Effector CD8-positive, alpha-beta T cell (primary cell): Measurements from ENCODE around the gene TRMT61A.
A peak's percentile ranks its signal among the peaks of the same experiment; 100 is the strongest.

Experiments used
- DNase-seq: peaks from one replicate; lab custom pipeline; 2025; lab: John Stamatoyannopoulos, UW

TRMT61A gene

GRCh38 chr14:103563226-103563620 lies 34.2 kb downstream of the TRMT61A start:
- peak; percentile 33 for DNase-seq

- no peak for DNase-seq
Observed at GRCh38 chr14:103563844-103564505, 35.0 kb downstream of the TRMT61A start.

DNA sequence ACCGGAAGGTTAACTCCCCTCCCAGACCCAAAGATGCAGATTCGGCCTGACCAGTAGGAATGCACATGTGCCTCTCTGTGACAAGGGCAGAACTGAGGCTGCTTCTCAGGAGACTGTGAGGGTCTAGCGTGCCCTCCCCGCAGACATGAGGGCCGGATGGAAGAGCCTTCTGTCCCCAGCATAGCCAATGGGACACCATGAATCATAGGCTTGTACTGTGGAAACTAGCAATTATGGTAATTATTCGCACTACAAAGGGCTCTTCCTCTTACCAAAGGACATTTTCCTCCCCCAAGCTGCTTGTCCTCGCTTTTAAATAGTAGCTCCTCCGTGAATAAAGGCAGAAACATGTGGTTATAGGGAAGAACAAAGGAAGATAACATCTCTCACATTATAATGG lies 40.0 kb downstream of the TRMT61A start:
- DNase-seq, result no peak

DNA sequence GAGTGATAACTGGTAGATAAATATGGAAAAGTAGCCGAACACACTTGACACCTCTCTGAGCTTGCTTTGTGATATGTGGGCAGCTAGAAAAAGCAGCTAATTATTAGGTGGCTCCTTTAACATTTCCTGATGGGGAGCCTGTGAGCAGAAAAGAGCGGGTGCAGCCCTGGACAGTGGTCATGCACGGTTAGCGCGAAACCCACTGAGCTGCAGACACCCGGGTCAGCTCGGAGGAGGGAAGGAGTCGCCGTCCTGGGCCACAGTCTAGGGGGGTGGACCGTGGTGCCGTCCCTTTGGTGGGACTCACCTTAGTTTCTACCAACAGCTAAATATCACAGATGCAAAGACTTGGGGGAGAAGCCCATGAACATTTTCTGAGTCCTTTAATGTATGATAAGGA lies 40.4 kb downstream of the TRMT61A start:
- DNase-seq, result no peak

DNA sequence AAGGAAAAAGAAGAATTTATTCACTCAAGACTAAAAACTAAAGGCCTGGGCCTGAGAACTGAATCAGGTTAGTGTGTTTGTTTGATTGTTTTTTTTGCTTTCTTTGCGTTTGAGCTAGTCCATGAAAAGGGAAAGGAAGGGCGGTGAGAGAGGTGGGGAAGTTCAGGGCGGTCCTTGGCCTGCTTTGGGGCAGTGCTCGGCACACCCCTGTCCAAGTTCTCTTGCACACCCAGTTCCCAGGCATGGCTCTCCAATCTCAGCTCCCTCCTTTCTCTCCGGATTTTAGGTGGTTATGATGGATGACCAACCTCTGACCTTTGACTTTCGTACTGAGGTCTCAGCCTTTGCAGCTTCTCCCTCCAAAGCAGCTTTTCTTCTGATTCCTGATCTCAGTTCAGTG lies 45.1 kb downstream of the TRMT61A start:
- DNase-seq, result no peak

- no peak for DNase-seq
Observed at GRCh38 chr14:103574707-103575285, 45.8 kb downstream of the TRMT61A start.

GRCh38 chr14:103576371-103577024 lies 47.5 kb downstream of the TRMT61A start:
- no peak for DNase-seq

DNA sequence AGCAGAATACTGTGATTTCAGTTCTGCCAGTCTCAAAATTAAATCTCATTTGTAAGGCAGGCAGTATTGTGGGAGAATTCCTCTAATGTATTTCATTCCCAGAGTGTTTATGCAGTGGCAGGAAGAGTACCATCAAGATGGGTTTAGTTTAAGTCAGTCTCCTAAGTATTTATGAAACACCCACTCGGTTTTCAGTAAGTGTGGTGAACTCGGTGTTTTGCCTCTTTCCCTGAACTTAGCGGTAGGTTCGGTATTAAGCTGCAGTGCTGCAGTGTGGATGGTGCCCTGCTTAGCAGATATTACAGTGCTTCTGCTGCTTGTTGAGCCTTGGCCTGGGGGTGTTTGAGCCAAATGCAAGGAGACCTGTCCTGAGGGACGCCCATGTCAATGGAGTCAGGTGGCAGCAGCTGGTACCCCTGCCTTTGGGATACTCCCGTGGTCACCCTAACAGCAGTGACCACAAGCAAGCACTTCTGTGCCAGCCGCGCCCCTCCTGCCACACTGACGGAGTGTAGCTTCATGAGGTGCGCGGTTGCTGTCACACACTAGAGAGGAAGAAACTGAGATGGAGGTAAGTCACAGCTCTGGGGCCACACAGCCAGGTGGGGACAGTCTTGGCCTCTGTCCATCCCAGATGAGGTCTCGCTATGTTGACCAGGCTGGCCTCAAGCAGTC lies 49.5 kb downstream of the TRMT61A start:
- no peak for DNase-seq

DNA sequence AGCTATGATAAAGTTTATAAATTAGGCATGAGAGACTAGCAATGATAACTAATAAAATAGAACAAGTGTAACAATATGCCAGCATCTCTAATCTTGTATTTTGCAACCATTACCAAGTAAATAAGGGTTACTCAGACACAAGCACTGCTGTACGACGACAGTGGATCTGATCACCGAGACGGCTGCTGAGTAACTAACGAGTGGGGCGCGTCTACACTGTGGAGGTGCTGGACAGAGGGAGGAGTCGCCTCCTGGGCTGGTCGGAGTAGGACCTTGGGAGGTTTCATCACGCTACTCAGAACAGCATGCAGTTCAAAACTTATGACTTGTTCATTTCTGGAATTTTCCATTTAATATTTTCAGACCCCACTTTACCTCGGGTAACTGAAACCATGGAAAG lies 52.2 kb downstream of the TRMT61A start:
- no peak for DNase-seq

DNA sequence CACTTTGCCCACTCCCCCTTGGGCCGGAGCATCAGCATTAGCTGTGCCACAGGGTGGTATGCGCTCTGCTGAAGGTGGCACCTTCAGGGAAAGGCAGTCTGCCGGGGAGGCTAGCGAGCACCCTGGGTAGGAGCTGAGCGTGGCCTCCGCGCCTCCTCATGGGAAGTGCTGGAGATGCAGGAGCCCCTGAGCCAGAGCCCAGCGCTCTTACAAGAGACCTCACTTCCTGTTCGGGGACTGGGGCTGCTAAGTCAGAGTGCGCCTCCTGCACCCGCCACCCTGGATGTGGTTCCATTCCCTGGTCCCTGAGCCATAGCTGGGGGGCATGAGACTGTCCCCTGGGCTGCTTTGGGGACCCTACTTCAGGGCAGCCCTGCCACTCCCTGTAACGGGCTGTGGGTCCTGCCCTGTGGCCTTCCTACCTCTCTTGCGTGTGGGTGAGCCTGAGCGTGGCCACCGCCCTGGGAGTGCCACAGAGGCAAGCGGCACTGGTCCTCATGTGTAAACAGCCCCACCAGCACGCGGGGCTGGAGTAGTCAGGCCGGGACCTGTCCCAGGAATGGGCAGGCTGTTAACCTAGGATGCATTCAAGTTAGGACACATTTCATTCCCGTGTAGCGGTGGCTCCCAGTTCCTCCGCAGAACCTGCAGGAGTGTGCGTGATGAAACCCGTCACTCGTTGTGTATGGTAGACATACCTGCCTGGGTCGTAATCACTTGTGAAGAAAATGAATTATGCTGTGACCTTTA lies 53.1 kb downstream of the TRMT61A start:
- DNase-seq, result no peak

- DNase-seq, result no peak
Observed at GRCh38 chr14:103584326-103584915, 55.4 kb downstream of the TRMT61A start.
